Fibroblast of skin of scalp (primary cell): Measurements from ENCODE around the gene SLC10A2. TPM values are rescaled to one million over a fixed set of nuclear protein-coding genes. Genes with fewer than 3 reads are reported as not detected.
"Not testable (repeated sequence)": the region's sequence is repeated elsewhere in the genome, so short reads cannot be mapped to it uniquely, and the experiment has no call there.

Experiments
- DNase-seq: peaks from one replicate; pipeline ENCODE4 v3.0.0-alpha.2; 2013
- polyA plus RNA-seq, 2 experiments: library from polyadenylated mRNA; unstranded; fragments of 120-200 nt; gene quantifications; one replicate each; pipeline ENCODE4 v1.2.1, GENCODE V29; 2013; ENCODE audit not compliant: insufficient read length in 2 of 2

Gene SLC10A2, protein sequence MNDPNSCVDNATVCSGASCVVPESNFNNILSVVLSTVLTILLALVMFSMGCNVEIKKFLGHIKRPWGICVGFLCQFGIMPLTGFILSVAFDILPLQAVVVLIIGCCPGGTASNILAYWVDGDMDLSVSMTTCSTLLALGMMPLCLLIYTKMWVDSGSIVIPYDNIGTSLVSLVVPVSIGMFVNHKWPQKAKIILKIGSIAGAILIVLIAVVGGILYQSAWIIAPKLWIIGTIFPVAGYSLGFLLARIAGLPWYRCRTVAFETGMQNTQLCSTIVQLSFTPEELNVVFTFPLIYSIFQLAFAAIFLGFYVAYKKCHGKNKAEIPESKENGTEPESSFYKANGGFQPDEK
- not detected for polyA plus RNA-seq (2013, experiment 1 of 2; ENCODE audit: insufficient read length)
- polyA plus RNA-seq (2013, experiment 2 of 2; ENCODE audit: insufficient read length): not detected

DNA sequence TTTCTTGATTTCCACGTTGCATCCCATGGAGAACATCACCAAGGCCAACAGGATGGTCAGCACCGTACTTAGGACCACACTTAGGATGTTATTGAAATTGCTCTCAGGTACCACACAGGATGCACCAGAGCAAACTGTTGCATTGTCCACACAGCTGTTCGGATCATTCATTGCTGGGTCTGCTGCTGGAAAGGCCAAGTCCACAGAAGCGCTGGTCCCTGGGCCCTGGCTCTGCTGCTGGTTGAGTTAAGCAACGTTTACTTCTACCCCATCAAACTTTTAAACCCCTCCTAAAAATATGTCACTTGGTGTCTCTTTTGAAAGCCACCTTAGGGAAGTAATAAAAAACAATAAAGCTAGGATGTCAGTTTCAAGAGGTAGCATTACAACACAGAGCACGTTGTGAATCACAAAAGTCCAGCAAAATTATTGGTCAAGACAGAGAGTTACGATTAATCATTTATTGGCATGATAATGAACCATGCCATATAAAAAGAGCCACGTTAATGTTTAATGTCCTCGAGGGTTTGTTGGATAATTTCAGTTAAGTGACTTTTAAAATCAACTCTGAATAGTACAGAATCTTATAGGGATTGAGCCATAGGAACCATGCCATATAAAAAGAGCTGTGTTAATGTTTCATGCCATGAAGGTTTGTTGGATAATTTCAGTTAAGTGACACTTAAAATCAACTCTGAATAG lies at the start of gene SLC10A2:
SLC10A2 (minus strand) TSS at position 339 of the 702 bp plus-strand sequence; CDS start at position 171, 168 bp downstream.
- DNase-seq: no peak

DNA sequence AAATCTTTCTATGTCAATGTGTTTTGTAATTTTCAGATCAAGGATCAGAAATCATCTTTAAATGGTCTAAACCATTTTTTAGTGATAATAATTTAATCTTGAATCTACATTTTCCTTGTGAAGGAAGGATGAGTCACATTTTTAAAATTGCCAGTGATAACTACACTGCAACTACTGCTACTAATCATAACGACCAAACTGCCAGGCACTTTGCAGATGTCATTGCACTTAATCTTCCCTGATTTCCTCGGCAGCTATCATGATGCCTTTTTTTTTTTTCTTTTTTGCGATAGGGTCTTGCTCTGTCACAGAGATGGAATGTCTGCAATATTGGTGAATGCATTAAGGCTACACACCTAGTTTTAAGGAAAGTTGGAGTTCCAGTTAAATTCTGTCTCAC lies 41.4 kb upstream of the SLC10A2 start:
- DNase-seq: no peak

DNA sequence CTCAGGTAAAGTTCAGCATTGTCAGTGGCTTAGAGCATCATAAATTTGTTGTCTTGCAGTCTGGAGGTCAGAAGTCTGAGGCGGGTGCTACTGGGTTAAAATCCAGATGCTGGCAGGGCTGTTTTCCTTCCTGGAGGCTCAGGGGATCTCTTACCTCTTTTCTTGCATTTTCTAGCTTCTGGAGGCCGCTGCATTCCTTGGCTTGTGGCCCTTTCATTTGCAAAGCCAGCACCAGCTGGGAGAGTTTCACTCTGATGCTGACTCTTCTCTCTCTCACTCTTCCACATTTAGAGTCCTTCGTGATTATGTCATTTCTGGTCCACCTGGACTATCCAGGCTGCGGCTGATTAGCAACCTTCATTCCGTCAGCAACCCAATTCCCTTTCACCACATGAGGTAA lies 38.1 kb upstream of the SLC10A2 start:
- no peak for DNase-seq

DNA sequence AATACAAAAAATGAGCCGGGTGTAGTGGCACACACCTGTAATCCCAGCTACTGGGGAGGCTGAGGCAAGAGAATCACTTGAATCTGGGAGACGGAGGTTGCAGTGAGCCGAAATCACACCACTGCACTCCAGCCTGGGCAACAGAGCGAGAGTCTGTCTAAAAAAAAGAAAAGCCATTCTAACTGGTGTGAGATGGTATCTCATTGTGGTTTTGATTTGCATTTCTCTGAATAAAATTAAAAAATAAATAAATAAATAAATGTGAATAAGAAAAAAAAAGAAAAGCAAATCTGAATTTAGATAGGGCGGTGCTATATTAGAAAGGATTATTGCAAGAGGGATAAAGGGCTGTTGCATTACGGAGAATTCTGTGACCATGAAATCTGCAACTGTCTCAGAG lies 37.2 kb upstream of the SLC10A2 start:
- DNase-seq: peak; percentile 19

DNA sequence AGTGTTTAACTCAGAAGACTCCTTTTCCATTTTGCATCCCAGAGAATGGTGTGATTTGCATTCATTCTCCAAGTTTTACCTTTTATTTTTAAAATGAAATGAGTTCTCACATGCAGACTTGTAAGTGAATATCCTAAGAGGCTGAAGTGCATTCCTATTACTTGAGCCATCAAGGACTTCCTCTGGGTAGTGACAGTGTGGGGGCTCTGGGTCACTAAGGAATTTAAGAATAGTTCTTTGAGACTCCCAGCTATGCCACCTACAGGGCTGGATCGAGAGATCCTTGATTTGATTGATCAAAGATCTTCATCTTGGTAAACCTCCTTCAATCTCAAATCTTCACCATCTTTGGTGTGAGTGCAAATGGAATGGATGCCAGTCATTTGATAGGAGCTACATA lies 36.3 kb upstream of the SLC10A2 start:
- peak; percentile 7 for DNase-seq

DNA sequence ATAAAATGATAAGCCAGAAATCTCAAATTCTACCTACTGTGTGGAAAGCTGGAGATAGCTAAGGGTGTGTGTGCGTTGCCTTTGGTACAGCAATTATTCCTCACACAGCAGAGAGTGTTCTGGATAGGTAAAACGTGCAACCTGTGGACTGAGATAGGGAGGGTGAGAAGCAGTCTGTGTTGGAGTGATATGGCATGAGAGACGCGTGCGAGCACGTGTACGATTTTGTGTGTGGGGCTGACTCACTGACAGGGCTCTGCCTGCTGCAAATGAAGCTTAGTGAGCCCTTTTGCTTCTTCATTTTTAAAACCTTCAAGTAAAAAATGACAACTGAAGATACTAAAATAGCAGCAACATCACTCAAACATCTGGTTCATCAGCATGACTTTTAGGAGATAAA lies 35.7 kb upstream of the SLC10A2 start:
- DNase-seq: no peak

DNA sequence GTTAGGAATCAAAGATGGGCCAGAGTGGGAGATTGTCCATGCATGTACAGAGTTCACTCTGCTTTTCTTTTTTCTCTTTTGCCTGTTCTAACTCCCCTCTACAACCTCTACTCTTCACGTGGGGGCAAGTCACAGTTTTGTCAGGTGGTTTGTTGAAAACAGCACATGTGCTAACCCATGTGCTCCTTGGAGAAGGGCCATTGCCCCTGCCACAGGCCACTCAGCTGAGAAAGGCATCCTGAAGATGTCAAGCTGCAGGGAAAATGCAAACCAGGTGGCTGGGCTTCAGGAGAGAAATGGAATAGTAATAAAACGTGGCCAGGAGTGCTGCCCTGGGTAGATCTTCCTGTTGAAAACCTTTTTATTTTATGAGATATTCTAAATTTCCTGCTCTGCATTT lies 35.3 kb upstream of the SLC10A2 start:
- DNase-seq: no peak

DNA sequence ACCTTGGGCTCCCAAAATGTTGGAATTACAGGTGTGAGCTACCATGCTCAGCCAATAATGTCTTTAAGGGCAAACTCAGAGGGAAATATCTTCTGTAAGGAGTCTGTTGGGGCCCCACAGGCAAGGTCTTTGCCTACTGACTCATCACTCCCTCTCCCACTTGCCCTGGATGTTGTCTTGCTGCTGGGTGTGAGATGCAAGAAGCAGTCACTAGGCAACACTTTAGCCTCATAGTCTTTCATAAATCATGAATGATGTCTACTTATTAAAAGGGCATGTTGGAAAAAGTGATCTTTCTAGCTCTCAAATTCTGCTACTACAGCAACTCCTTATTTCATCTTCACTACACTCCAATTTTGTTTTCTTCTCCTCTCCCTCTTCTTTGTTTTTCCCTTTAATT lies 34.6 kb upstream of the SLC10A2 start:
- peak; percentile 2 for DNase-seq

DNA sequence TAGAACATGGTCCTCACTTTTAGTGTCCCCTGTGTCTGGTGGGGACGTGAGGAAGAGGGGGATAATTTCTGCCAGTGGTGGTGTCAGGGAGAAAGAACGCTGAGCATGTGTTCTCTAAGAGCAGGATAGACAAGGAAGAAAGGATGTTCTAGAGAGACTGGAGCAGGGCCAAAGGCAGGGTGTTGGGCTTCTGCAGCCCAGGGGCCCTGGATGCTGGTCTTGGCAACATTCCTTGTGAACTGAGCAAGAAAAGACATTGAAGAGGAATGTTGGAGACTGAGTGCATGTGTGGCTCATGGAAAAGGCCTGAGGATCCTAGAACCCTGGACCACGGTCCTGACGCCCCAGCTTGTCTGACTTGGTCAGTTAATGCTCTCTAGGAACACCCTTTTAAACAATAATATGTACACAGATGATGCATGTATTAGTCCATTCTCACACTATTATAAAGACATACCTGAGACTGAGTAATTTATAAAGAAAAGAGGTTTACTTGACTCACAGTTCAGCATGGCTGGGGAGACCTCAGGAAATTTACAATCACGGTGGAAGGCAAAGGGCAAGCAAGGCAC lies 33.6 kb upstream of the SLC10A2 start:
- peak; percentile 17 for DNase-seq

DNA sequence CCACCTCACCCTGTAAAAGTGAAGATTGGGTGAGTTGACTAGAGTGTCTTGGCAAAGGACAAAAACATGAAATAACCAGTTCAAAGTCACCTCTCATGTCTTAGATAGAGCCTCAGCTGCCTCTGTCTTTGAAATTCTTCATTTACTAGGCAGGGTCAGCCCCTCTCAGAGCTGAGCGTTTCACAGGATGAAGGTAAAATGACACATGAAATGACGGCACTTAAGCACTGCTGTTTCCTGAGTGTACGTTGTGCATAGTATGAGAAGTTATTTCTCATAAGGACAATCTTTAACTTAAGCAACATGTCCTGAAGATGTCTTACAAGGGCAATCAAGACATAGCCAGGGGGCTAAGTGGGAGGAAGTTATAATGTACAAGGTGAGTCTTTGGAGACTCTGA lies 32.3 kb upstream of the SLC10A2 start:
- no peak for DNase-seq

DNA sequence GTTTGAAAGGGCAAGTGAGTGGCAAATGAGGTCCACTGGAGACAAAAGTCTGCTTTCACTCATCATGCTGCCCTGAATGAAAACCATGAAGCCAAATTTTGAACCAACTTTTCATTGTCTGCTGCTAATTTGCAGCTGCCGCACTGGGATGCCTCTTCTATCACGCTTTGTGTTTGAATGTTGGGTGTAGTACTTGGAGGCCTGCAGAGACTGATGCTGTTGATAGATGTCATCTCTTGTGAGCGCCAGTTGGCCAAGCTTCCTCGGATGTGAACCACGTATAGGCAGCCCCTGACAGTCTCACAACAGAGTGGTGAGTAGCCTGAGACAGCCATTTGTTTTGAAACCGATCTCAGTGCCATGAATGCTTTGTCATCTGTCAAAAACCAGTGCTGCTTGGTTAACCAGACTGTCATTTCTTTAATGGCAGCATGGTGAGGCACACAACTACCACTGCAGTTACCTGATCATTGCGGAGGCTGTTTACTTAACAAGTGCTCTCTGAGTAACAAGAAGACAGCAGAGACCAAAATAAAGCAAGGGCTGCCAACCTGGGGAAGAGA lies 31.2 kb upstream of the SLC10A2 start:
- DNase-seq: no peak

DNA sequence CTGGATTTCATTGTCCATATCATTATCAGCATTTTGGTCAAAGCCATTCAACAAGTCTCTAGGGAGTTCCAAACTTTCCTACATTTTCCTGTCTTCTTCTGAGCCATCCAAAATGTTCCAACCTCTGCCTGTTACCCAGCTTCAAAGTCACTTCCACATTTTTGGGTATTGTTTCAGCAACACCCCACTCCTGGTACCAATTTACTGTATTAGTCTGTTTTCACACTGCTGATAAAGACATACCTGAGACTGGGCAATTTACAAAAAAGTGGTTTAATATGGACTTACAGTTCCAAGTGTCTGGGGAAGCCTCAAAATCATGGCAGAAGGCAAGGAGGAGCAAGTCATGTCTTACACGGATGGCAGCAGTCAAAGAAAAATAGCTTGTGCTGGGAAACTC lies 27.4 kb upstream of the SLC10A2 start:
- DNase-seq: not testable (repeated sequence)

DNA sequence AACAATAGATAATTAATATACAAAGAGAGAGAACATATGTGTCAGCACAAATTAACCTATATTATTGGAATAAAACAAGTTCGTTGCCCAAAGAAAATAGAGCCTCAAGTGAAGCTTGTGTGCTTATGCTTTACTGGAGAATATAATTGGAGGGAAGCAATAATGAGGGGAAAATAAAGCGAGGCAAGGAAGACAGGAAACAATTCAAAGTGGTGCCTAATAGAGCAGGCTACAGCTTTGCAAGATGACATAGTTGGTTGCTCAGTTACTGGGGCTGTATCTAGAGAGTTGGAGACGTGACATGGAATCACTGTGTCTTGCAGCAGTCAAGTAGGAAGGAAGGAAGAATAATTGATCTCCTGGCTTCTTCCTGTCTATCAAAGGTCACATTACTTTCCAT lies 21.1 kb upstream of the SLC10A2 start:
- DNase-seq: no peak

DNA sequence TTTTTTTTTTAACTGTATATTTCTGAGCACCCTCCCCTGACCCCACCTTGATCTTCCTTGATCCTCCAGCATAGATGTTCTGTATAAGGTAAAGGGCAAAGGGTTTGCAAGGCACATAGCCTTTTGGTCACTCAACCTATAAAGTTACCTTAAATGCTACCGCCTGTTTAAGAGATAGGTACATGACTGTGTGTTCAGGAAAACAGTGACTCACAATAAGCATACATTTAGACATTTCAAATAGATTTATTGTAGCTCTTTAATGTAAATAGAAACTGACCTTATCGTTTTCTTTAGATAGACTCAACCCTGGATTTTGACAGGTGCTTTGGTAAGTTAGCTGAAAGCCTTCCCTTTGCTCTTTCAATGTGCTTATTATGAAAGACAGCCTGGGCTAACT lies 15.2 kb upstream of the SLC10A2 start:
- DNase-seq: no peak

DNA sequence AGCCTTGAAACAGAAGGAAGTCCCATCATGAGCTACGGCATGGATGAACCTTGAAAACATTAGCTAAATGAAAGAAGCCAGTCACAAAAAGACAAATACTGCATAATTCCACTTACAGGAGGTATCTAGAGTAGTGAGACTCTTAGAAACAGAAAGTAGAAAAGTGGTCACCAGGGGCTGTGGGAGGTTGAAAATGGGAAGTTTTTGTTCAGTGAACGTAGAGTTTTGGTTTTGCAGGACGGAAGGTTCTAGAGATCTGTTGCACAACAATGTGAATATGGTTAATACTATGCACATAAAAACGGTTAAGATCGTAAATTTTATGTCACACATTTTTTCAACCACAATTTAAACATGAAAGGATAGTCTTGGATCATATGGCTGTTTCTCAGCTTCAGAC lies 11.9 kb upstream of the SLC10A2 start:
- DNase-seq: no peak

DNA sequence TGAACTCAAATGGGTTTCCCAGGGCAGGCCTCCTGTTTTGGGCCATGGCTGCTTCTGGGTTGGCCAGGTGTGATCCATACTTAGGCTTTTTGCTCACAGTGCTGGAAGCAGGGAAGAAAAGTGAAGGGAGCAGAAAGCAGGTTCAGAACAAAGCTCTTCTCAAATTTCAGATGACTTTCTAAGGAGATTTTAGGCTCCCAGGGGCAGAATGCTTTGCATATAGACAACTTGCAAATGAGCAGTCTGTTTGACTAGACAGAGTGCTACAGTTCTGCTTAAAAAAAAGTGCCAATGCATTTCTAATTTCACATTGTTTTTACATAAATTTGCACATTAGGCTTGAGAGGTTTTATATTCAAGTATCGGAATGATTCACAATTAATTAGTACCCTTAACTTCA lies 2.6 kb upstream of the SLC10A2 start:
- no peak for DNase-seq

DNA sequence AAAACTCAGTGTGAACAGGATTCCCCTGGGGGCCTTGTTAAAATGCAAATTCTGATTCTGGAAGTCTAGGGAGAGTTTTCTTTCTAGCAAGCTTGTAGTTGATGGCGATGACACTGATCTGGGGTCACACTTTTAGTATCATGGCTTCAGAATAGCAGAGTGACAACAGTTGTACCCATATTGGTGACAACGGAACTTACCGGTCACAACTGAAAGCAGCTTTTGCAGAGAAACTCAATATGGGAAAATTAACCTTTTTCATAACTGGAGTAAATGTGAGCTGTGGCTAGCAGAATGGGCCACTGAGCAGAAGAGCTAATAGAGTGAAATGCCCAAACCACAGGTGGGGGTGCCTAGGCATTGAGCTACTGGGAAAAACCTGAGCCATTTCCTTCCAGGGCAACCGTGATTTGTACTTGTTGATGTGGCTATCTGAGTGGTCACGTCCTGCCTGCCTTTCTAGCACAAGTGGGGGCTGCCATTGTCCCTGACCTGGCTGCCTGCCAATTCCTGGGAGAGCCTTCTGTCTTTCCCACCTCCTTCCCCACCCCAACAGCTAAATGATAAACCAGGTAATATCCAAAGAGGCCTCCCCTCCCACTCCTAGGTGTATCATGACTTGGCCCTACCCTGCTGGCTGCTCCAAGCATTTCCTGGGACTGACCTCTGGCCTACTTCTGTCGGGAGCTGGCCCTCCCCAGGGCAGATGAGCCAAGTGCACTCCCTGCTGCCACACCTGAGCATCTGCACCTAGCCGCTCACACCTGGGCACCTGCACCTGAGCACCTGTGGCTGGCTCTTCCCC lies 1.7 kb upstream of the SLC10A2 start:
- DNase-seq: no peak

DNA sequence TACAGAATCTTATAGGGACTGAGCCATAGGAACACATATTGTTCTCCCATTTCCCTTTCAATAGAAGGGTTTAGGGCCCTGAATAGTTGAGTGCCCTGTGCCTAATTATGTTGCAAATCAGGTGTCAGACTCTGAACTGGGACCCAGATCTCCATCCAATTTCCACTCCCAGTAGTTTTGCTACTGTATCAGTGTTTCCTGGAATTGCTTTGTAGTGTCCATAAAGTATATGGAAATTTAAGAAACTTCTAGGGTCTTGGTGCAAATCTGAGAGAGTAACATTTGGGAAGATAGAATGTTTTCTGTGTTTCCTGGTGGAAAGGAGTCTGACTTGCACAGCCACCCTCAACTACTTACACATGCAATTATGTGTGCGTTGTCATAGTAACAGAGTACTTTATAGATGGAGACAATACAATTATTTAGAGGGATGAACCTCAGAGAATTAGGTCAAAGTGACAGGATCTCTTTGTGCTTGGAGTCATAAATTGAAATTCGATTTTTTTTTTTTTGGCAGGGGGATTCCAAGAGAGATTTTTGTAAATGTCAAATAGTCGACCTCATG lies 646 bp upstream of the SLC10A2 start:
- no peak for DNase-seq

DNA sequence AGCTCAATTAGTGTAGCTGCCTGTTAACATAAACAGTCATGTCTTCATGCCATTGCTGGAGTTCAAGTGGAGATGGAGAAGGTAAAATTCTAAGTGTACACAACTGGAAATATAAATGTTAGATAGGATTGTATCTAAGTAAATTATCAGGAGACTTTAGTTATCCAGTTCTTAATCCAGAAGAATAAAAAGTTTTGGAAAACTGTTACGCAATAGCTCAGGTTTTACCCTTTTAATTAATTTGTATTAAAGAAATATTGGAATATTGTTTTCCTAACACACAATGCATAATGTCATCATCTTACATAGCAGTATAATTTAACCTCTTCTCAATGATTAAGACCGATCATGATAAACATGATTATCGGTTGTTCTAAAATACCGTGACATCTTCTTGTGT lies 2.8 kb downstream of the SLC10A2 start:
- DNase-seq: no peak

DNA sequence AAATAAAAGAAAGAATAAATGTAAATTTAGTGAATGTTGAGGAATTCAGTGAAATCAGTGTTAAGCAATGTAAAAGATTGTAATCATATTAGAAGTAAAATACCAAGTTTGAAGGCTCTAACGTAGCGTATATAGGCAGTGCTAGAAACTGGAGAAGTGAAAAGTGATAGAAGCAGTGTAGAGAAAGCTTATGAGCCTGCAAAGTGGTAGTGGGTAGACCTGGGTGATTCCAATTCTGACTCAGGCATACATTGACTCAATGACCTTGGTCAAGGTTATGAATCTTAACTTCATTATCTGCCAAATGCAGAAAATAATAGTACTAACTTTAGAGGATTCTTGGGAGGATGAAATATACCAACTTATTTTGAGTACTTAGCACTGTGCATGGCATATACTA lies 4.1 kb downstream of the SLC10A2 start:
- DNase-seq: no peak

DNA sequence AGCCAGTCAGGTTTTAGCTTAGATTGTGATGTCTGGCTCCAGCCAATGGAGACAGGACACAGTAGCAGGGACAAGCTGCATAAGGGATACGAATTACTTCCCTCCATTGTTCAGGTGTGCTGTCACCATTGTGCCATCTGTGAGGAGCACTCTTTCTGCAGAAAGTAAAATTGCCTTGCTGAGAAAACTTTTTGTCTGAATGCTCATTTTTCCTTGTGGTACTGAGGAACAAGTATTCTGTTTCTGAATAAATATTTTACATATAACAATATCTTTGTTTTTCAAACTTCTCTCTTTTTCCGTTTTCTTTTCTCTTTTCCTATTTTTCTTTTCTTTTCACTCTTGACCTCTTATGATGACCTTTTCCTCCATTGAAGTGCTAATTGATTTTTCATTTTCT lies 10.2 kb downstream of the SLC10A2 start:
- DNase-seq: no peak

DNA sequence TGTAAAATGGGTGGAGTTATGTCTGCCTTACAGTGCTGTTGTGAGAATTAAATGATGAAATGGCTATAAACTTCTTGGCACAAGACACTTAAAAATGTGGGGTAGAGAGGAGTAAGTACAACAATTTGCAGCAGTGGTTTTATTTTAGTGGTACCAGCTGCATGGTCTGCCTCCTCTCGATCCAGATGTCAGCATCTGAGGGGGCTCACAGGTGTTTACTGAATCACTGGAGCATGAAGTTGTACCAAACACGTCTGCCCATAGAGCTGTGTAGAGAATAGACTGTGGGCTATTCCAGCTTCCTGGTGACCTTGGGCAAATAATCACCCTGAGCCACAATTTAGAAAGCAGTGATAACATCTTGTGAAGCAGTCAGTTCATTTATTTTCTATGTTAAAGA lies 11.1 kb downstream of the SLC10A2 start:
- DNase-seq: no peak
